ENCODE measurements around the gene FBLN2. TPM values are rescaled to one million over a fixed set of nuclear protein-coding genes. Genes with fewer than 3 reads are reported as not detected.

The FBLN2 gene
- total RNA-seq, 1 donor from 2014 or later: 413 TPM

DNA sequence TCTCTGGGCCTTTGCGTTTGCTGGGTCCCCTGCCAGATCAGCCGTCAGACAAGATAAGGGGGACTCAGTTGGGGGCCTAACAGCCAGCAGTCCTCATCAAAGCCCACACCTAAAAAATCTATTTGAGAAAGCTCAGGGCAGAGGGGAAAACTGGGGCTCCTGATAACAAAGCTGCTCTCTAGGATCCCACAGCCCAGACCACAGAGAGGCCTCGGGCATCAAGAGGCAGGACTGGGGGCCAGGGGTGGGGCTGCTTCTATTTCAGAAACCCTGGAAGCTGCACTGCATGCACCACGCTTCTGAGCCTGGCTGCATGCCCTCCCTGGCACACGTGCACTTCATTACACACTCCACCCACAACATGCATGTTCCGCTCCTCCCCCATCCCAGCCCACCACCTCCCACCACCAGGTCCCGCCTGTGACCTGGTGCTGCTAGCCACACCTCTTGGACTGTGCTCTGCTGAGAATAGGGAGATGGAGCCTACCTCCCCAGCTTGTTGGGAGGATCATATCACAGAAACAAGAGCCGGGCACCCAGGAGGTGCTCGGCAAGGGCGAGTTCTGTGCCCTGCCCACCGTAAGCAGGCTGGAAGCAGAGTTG, 26.6 kb downstream of the FBLN2 start:
- H3K27ac Mint-ChIP-seq (ENCODE audit: unreplicated experiment): peak overlapping the region; percentile 61
- peak; percentile 62 for DNase-seq (ENCODE audit: low spot score)
- peaks cover 50% of the 10 kb centered on the region for H3K4me1 Mint-ChIP-seq (ENCODE audit: low read depth)
- no peaks in the 10 kb centered on the region for H3K9me3 Mint-ChIP-seq (ENCODE audit: low read depth)
- no peak overlapping the region for H3K4me3 Mint-ChIP-seq (ENCODE audit: unreplicated experiment)
- peaks cover 9% of the 10 kb centered on the region for H3K36me3 Mint-ChIP-seq (ENCODE audit: low read depth)
- no peaks in the 10 kb centered on the region for H3K27me3 Mint-ChIP-seq (ENCODE audit: low read depth)
- TF ChIP-seq CTCF (IDR thresholded peaks at IDR 0.05): no peak

GRCh38 chr3:13577181-13578121, 28.5 kb downstream of the FBLN2 start:
- Mint-ChIP-seq H3K9me3 (ENCODE audit: low read depth) (no peaks in the 10 kb centered on the region), H3K27ac (ENCODE audit: unreplicated experiment) (peak overlapping the region; percentile 9), H3K36me3 (ENCODE audit: low read depth) (peaks cover 7% of the 10 kb centered on the region), H3K4me3 (ENCODE audit: unreplicated experiment) (no peak overlapping the region), H3K27me3 (ENCODE audit: low read depth) (no peaks in the 10 kb centered on the region), H3K4me1 (ENCODE audit: low read depth) (peaks cover 60% of the 10 kb centered on the region)
- peak; percentile 75 for DNase-seq (ENCODE audit: low spot score)
- no peak for TF ChIP-seq CTCF (IDR thresholded peaks at IDR 0.05)

- no peak for DNase-seq (ENCODE audit: low spot score)
- H3K36me3 Mint-ChIP-seq (ENCODE audit: low read depth): peaks cover 5% of the 10 kb centered on the region
- H3K27ac Mint-ChIP-seq (ENCODE audit: unreplicated experiment): peak overlapping the region; percentile 37
- H3K9me3 Mint-ChIP-seq (ENCODE audit: low read depth): no peaks in the 10 kb centered on the region
- no peak overlapping the region for H3K4me3 Mint-ChIP-seq (ENCODE audit: unreplicated experiment)
- no peaks in the 10 kb centered on the region for H3K27me3 Mint-ChIP-seq (ENCODE audit: low read depth)
- no peak for TF ChIP-seq CTCF (IDR thresholded peaks at IDR 0.05)
- peaks cover 57% of the 10 kb centered on the region for H3K4me1 Mint-ChIP-seq (ENCODE audit: low read depth)
These were observed 29.3 kb downstream of the FBLN2 start for GRCh38 chr3:13578251-13578650.

DNA sequence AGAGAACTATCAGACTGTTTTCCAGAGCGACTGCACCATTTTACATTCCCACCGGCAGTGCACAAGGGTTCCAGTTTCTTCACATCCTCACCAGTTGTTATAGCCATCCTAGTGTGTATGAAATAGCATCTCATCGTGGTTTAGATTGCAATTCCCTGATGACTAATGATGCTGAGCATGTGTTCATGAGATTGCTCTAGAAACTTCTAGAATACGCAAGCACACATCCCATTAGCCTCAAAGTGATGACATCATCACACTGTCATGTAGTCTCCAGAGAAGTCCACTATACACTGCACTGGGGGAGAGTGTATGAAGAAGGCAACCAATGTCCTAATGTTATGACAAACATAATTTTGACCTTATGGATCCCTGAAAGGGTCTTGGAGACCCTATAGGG, 30.1 kb downstream of the FBLN2 start:
- no peak for TF ChIP-seq CTCF (IDR thresholded peaks at IDR 0.05)
- no peak for DNase-seq (ENCODE audit: low spot score)

DNA sequence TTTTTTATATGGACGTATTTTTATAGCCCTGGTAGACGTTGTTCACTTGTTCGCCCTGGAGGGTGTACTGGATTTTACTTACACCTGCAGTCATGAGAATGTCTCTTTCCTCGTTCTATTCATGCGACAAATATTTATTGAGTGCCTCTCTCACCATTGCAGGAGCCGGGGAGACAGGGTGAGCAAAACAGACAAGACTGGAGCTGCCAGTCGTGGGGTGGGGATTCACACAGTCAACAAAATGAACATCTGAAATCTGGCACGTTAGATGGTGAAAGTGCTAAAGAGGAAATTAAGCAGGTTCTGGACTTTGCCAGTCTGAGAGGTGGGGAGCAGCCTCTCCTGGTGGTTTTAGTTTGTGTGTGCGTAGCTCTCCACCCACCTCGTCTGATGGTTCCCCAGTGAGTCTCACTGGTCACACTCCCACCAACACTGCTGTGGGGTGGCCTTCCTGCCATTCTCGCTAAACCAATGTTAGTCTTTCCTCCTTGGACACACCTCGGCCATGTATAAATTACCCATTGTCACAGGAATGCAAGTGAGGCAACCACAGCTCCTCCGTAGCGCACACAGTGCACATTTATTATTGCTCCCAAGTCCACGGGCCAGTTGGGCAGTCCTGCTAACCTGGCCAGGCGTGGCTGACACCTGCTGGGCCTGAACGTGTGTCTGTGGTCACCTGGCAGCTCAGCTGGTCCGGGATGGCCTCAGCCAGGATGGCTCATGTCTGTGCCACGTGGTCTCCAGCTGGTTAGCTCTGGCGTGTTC, 31.5 kb downstream of the FBLN2 start:
- H3K36me3 Mint-ChIP-seq (ENCODE audit: low read depth): peaks cover 5% of the 10 kb centered on the region
- peak; percentile 70 for DNase-seq (ENCODE audit: low spot score)
- no peak for TF ChIP-seq CTCF (IDR thresholded peaks at IDR 0.05)
- H3K27ac Mint-ChIP-seq (ENCODE audit: unreplicated experiment): no peak overlapping the region
- peaks cover 37% of the 10 kb centered on the region for H3K4me1 Mint-ChIP-seq (ENCODE audit: low read depth)
- H3K9me3 Mint-ChIP-seq (ENCODE audit: low read depth): no peaks in the 10 kb centered on the region
- H3K27me3 Mint-ChIP-seq (ENCODE audit: low read depth): no peaks in the 10 kb centered on the region
- H3K4me3 Mint-ChIP-seq (ENCODE audit: unreplicated experiment): no peak overlapping the region

More for the DNA sequence above, 30.1 kb downstream of the FBLN2 start:
- H3K27me3 Mint-ChIP-seq (ENCODE audit: low read depth): no peaks in the 10 kb centered on the region
- H3K9me3 Mint-ChIP-seq (ENCODE audit: low read depth): no peaks in the 10 kb centered on the region
- H3K4me3 Mint-ChIP-seq (ENCODE audit: unreplicated experiment): no peak overlapping the region
- H3K27ac Mint-ChIP-seq (ENCODE audit: unreplicated experiment): no peak overlapping the region
- H3K36me3 Mint-ChIP-seq (ENCODE audit: low read depth): peaks cover 5% of the 10 kb centered on the region
- H3K4me1 Mint-ChIP-seq (ENCODE audit: low read depth): peaks cover 51% of the 10 kb centered on the region
